Measurements from ENCODE around the gene F8.
"Not testable (repeated sequence)": the region's sequence is repeated elsewhere in the genome, so short reads cannot be mapped to it uniquely, and the experiment has no call there.

F8 gene

DNA sequence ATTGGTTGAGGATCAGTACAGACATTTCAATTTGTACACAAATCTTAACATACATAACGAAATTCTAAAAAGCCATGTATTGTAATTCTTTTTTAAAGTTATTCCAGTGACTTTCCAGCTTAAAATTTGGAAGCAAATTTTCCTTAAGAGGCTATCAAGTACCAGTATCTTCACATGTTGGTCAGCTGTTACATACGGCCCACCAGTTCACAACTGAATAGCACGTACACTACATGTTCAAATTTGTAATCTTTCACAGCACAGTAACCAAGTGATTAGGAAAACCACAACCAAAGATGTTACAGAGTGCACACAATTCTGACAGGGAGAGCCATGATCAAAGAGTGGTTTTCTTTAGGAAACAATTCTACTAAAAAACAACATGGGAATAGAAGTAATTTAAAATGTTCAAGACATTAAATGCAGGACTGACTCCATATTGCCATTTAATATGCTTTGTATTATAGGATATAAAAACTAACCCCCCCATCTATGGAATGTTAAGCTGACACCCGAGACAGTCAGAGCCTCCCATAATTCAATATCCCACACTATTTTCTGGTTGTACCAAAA is 206.1 kb downstream of the F8 start:
- DNase-seq (ENCODE audit: low read depth), result not testable (repeated sequence)

DNA sequence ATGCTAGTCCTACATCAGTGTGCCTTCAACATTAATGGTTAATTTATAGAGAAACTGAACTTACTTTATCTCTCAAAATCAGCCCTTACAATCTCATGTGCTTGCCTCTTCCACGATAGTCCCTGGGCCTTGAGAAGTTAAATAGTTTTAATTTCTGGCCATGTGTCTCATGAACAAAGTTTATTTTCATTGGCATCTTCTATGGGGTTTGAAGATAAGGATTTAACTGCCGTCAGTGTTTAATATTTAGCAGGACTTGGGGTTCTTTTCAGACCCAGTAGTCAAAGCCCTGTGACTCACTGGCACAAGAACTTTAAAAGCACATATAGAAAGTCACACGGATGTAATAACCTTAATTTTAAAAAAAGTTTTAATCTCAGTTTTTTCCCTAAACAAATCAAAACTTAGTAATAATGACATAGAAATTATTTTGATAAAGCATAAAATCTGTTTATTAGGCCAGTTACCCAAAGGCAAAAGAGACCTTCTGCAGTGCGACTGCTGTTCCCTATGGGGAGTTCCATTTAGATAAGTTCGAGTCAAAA is 207.2 kb downstream of the F8 start:
- no peak for DNase-seq (ENCODE audit: low read depth)

DNA sequence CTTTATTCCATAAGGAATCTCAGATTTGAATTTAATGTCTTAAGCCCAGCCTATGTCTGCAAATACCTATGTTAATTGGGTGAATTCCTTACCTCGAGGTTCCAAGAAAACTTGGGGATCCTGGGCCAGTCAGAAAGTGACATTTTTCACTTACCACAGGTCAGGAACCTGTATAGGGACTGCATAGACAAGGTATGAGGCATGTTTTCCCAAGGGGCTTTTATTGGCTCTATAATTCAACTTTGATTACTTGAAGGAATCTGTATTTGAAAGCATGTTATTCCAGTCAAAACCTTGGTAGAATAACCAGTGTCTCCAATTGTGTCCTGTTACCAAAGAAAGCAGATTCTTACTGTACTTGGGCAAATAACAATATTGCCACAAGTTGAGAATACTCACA is 208.7 kb downstream of the F8 start:
- DNase-seq (ENCODE audit: low read depth), result no peak

DNA sequence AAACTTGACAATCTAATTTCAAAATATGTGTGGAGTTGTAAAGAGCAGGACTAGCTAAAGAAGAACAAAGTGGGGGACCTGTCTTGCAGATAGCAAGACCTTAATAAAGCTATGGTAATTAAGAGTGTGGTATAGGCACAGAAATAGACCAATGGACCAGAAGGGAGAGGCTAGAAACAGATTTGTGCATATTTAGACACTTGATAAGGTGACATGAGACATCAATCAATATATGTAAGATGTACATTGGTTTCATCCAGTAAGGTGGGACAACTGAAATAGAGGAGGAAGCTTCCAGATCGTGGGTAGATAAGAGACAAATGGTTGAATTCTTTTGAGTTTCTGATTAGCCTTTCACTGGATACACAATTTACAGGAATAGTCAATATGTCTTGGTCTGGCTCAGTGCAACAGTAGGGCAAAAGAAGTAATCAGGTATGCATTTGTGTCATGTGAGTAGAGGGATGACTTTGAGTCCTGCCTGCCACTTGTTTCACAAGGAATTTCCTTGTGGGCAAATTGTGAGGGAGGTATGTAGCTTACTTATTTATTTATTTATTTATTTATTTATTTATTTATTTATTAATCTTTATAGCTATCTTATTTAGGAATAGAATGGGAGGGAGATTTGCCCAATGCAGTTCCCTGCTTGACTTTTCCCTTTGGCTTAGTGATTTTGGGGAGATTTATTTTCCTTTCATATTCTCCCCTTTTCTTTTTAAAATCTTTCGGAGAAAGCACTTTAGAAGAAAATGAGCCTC is 210.0 kb downstream of the F8 start:
- DNase-seq (ENCODE audit: low read depth), result no peak

GRCh38 chrX:154809939-154810665 is 212.4 kb downstream of the F8 start:
- no peak for DNase-seq (ENCODE audit: low read depth)

DNA sequence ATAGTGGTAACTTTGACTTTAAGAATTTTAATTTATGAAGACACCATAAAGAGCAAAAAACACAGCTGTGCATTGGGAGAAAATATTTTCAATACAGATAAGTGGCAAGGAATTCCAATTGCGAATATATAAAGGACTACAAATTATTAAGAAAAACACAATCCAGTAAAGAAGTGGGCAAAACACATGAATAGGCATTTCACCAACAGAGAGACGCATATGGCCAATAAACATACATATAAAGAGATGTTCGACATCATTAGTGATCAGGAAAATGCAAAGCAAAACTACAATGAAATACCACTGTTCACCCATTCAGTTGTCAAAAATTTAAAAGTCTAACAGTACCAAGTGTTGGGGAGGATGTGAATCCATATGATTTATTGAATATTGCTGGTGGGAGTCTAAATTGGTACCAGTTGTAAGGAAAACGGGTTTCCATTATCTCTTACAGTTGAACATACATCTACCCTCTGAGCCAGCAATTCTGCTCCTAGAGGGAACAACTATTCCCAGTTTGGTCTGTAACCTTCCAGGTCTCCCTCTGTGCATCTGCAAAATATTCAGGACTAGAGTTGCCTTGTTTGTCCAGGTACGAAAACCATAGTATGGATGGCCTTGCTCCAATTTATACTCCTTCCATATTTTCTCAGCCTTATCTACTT is 215.6 kb downstream of the F8 start:
- no peak for DNase-seq (ENCODE audit: low read depth)

- no peak for DNase-seq (ENCODE audit: low read depth)
These were observed 216.8 kb downstream of the F8 start for GRCh38 chrX:154805696-154806091.

DNA sequence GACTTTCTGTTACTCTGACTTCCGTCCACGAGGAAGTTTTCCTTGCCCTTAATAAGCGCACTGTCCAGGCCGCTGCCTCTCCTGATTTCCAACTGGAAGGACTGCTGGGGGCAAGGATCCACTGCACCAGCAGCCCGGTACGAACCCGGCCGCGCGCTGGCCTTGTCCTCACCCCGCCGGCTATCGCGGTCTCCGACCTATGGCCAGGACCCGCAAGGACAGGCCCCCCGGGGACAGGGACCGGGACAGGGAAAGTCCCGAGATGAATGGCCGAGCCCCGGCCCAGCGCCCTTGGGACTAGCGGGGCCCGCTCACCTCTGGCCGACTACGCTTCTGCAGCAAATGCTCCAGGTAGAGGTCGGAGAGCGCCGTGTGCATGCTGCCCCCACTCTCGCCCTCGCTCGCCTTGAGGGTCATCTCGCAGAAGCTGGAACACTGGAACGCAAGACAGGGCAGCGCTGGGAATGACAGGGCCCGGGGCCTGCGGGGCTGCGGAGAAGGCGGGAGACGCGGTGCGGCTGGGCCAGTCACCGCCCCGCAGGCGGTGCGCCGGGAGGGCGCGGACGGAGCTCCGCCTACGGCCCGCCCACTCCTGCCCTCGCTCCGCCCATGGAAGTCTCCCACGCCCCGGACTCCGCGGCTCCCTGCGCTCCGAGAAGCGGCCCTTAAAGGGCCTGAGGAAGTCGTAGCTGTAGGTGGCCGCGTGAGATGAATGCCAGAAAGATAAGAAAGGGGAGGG is 217.4 kb downstream of the F8 start, which contains the start of gene MPP1:
TSS of gene MPP1 (minus strand) at position 529 of the 739 bp plus-strand sequence. CDS start at position 417, 112 bp downstream.
- DNase-seq (ENCODE audit: low read depth), result peak; percentile 54

GRCh38 chrX:154804261-154804956 is 218.1 kb downstream of the F8 start:
- no peak for DNase-seq (ENCODE audit: low read depth)

- no peak for DNase-seq (ENCODE audit: low read depth)
These were observed 219.6 kb downstream of the F8 start for GRCh38 chrX:154802947-154803346.

DNA sequence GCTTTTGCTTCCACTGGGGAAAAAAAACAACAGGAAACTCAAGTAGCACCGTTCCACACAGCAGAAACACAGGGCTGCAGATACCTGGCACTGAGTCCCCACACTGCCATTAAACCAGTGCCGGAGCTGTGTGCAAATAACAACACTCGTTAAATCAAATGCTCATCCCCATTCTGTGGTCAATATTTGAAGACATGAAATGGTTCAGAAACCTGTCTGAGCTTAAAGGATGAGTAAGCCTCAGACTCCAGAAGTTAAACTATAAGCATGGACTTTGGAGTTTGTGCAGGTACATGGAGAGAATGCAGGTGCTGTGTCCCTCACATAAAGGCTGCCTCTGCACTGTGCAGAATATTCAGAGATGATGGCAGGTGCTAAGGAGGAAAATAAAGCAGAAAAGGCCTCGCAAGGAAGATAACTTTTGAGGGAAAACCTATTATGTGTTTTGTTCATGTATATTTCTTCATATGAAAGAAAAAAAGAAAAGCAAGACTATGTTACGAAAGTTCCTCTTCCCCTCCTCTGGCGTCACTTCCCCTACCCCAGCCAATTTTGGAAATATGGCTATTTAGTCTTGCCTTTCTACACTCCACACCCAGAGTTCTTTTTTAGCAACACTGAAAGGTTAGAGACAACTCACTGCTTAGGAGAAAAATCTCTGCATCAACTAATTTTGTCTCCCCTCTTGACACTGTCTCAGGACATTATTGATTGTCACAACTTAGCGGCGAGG is 221.9 kb downstream of the F8 start:
- DNase-seq (ENCODE audit: low read depth), result no peak

DNA sequence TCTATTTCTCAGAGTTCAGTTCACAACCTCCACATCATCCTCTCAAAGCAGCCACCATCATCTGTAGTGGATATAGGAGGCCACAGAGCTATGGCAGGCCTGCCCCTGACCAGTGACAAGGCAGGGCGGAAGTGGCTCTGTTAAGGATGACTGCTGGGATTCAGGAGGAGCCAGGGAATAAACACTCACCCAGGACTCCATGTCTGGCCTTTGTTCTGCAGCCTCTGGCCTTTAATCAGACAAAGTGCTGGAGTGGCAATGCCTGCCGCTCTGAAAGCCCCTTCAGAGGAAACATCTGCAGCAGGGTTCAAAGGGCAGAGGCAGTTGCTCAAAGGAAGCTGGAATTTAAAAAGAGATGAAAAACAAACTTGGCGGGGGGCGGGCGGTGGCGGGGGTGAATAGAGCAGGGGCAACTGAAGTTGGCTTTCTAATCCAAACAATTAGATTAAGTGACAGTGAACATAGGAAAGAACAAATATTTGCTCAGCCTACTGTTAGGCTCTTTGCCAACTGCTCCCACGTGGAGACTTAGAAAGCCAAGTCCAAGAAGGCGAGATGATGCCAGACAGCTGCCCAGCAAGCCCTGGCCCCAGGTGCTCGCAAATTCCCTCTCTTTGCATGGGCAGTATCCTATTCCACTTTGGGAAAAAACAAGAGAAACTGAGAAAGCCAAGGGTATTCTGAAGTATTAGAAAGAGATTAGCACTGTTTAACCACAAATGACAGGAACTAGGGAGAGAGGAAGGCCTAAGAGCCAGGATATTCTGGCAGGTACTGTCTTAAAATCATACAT is 222.8 kb downstream of the F8 start:
- DNase-seq (ENCODE audit: low read depth), result no peak

- DNase-seq (ENCODE audit: low read depth), result no peak
These were observed 225.5 kb downstream of the F8 start for GRCh38 chrX:154797006-154797405.

DNA sequence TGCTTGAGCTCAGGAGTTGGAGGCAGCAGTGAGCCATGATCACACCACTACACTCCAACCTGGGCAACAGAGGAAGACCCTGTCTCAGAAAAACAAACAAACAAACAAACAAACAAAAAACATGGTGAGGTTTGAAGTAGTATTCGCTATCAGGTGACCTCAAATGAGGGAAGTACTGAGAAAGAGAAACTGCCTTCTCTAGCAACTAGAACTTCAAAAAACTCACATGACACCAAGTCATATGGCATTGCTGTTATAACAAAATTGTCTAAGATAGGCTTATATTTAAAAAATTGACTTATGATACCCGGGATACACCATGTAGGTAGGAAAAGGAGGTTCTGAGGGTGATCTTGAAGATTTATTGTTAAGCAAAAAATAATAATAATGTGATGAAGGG is 227.5 kb downstream of the F8 start:
- DNase-seq (ENCODE audit: low read depth), result no peak

- DNase-seq (ENCODE audit: low read depth), result no peak
These were observed 229.3 kb downstream of the F8 start for GRCh38 chrX:154793084-154793795.

- no peak for DNase-seq (ENCODE audit: low read depth)
These were observed 230.6 kb downstream of the F8 start for GRCh38 chrX:154791939-154792338.

GRCh38 chrX:154791467-154791866 is 231.1 kb downstream of the F8 start:
- DNase-seq (ENCODE audit: low read depth), result no peak
